GM21619 (cell line): Measurements from ENCODE around the gene LMO7.
"Not testable (repeated sequence)": the region's sequence is repeated elsewhere in the genome, so short reads cannot be mapped to it uniquely, and the experiment has no call there.

Experiments used
- ATAC-seq: cut with Tn5 transposase; IDR thresholded peaks from one replicate; pipeline ENCODE4 v1.9.1; 2021; ENCODE audit not compliant: unreplicated experiment

Gene LMO7

GRCh38 chr13:75769141-75769905, 133.2 kb downstream of the LMO7 start:
- no peak for ATAC-seq

- no peak for ATAC-seq
Observed at GRCh38 chr13:75770164-75770563, 134.0 kb downstream of the LMO7 start.

GRCh38 chr13:75770592-75771011, 134.5 kb downstream of the LMO7 start:
- no peak for ATAC-seq

GRCh38 chr13:75771226-75771625, 135.1 kb downstream of the LMO7 start:
- ATAC-seq: no peak

GRCh38 chr13:75771818-75772217, 135.7 kb downstream of the LMO7 start:
- ATAC-seq: no peak

GRCh38 chr13:75774176-75774575, 138.0 kb downstream of the LMO7 start:
- no peak for ATAC-seq

GRCh38 chr13:75776550-75776949, 140.4 kb downstream of the LMO7 start:
- no peak for ATAC-seq

- no peak for ATAC-seq
Observed at GRCh38 chr13:75779393-75779792, 143.3 kb downstream of the LMO7 start.

GRCh38 chr13:75780103-75780502, 144.0 kb downstream of the LMO7 start:
- not testable (repeated sequence) for ATAC-seq

GRCh38 chr13:75782985-75783384, 146.9 kb downstream of the LMO7 start:
- no peak for ATAC-seq

- ATAC-seq: no peak
Observed at GRCh38 chr13:75784003-75784402, 147.9 kb downstream of the LMO7 start.

- no peak for ATAC-seq
Observed at GRCh38 chr13:75785130-75785529, 149.0 kb downstream of the LMO7 start.

GRCh38 chr13:75787249-75787928, 151.3 kb downstream of the LMO7 start:
- no peak for ATAC-seq

- no peak for ATAC-seq
Observed at GRCh38 chr13:75788481-75788981, 152.4 kb downstream of the LMO7 start.

GRCh38 chr13:75789451-75790197, 153.5 kb downstream of the LMO7 start:
- ATAC-seq: no peak

- no peak for ATAC-seq
Observed at GRCh38 chr13:75790198-75790970, 154.3 kb downstream of the LMO7 start.

- no peak for ATAC-seq
Observed at GRCh38 chr13:75792526-75793187, 156.5 kb downstream of the LMO7 start.

- not testable (repeated sequence) for ATAC-seq
Observed at GRCh38 chr13:75793188-75793567, 157.0 kb downstream of the LMO7 start.

- no peak for ATAC-seq
Observed at GRCh38 chr13:75794663-75795062, 158.5 kb downstream of the LMO7 start.

GRCh38 chr13:75795274-75795673, 159.1 kb downstream of the LMO7 start:
- ATAC-seq: no peak
